GM19372 (cell line): ENCODE results near the gene HM13.
A peak's percentile ranks its signal among the peaks of the same experiment; 100 is the strongest.
"Not testable (repeated sequence)": the region's sequence is repeated elsewhere in the genome, so short reads cannot be mapped to it uniquely, and the experiment has no call there.

Source experiments
- ATAC-seq: cut with Tn5 transposase; IDR thresholded peaks from one replicate; pipeline ENCODE4 v1.9.1; 2021; ENCODE audit warnings: mild to moderate bottlenecking, low read depth, moderate library complexity; ENCODE audit not compliant: unreplicated experiment

Gene HM13

GRCh38 chr20:31566319-31566657, 52.0 kb downstream of the HM13 start:
- no peak for ATAC-seq

- ATAC-seq = no peak
These were observed 52.6 kb downstream of the HM13 start for GRCh38 chr20:31566658-31567379.

GRCh38 chr20:31567380-31567720, 53.1 kb downstream of the HM13 start:
- ATAC-seq = no peak

- no peak for ATAC-seq
These were observed 53.9 kb downstream of the HM13 start for GRCh38 chr20:31568041-31568731.

GRCh38 chr20:31568773-31569162, 54.5 kb downstream of the HM13 start:
- ATAC-seq = no peak

- ATAC-seq = no peak
These were observed 55.1 kb downstream of the HM13 start for GRCh38 chr20:31569163-31570020.

- ATAC-seq = no peak
These were observed 55.8 kb downstream of the HM13 start for GRCh38 chr20:31570021-31570463.

- no peak for ATAC-seq
These were observed 56.7 kb downstream of the HM13 start for GRCh38 chr20:31570735-31571617.

- ATAC-seq = no peak
These were observed 57.9 kb downstream of the HM13 start for GRCh38 chr20:31572042-31572700.

- ATAC-seq = peak; percentile 84
These were observed 58.7 kb downstream of the HM13 start for GRCh38 chr20:31572701-31573554.

GRCh38 chr20:31573555-31574321, 59.5 kb downstream of the HM13 start:
- peak; percentile 14 for ATAC-seq

- not testable (repeated sequence) for ATAC-seq
These were observed 60.7 kb downstream of the HM13 start for GRCh38 chr20:31574986-31575385.

- no peak for ATAC-seq
These were observed 62.5 kb downstream of the HM13 start for GRCh38 chr20:31576751-31577150.

- no peak for ATAC-seq
These were observed 63.0 kb downstream of the HM13 start for GRCh38 chr20:31577194-31577593.

GRCh38 chr20:31578448-31579138, 64.4 kb downstream of the HM13 start:
- no peak for ATAC-seq

GRCh38 chr20:31579245-31579644, 65.0 kb downstream of the HM13 start:
- ATAC-seq = no peak

- ATAC-seq = not testable (repeated sequence)
These were observed 65.9 kb downstream of the HM13 start for GRCh38 chr20:31579941-31580651.
